ENCODE measurements around the gene SPIN3. TPM values are rescaled to one million over a fixed set of nuclear protein-coding genes. Genes with fewer than 3 reads are reported as not detected.

The SPIN3 gene
- total and polyA plus RNA-seq, 10 of the 15 experiments (the other 5 are each of a cell fraction or from before 2014, with no cell fraction given): 2.1 to 12.3 (median 9.5) TPM

DNA sequence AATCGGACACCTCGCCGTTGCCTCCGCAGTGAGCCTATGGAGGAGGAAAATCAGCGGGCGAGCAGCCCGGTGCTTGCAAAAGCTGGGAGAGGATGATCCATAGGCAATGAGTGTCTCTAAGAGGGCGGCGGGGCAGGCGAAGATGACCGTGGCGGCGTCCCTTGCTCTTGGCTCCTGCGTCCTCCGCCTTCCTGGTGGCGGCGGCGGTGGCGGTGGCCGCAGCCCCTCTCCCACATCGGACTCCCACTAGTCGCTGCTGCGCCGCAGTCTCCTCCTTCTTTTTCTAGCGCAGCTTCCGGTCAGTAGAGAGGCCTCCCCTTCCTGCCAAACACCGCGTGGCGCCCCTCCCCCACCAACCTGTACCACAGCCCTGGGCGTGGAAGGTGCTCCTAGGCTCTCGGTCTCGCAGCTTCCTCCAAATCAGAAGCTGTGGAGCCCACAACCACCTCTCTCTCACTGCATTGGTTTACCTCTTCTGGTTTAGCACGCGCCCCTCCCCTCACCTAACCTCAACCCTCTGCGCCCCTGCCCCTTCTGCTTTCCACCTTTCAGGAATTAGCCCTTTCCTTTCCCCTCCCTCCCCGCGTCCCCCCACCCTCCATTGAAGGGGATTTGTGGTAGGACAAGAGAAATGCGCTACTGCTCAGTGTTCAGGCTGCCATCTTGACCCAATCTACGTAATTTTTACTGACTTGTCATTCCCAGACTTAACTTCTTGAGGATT is at the start of gene SPIN3 (continued):
- TF ChIP-seq, protein P1, sequence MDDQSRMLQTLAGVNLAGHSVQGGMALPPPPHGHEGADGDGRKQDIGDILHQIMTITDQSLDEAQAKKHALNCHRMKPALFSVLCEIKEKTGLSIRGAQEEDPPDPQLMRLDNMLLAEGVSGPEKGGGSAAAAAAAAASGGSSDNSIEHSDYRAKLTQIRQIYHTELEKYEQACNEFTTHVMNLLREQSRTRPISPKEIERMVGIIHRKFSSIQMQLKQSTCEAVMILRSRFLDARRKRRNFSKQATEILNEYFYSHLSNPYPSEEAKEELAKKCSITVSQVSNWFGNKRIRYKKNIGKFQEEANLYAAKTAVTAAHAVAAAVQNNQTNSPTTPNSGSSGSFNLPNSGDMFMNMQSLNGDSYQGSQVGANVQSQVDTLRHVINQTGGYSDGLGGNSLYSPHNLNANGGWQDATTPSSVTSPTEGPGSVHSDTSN (IDR thresholded peaks at IDR 0.05; ENCODE audit: insufficient replicate concordance, low read depth, low read length): no peak
- TF ChIP-seq NBN (IDR thresholded peaks at IDR 0.05) (no peak), FOXM1 (IDR thresholded peaks at IDR 0.05; ENCODE audit: low read depth, low read length) (no peak), FOS (IDR thresholded peaks at IDR 0.05; ENCODE audit: borderline replicate concordance, extremely low read depth, insufficient read length) (no peak), CREB1 (IDR thresholded peaks at IDR 0.05; ENCODE audit: low read depth) (no peak), MTA2 (IDR thresholded peaks at IDR 0.05; ENCODE audit: low read depth) (peak; percentile 14; the same call in 1 of the 2 replicates), TCF7 (IDR thresholded peaks at IDR 0.05; ENCODE audit: borderline replicate concordance) (no peak), GATAD2B (conservative IDR thresholded peaks at IDR 0.05; ENCODE audit: low read depth) (no peak), BCL11A (IDR thresholded peaks at IDR 0.05; ENCODE audit: low read depth, low read length) (no peak), ASH2L (IDR thresholded peaks at IDR 0.05; ENCODE audit: borderline replicate concordance, low read depth) (no peak), SMARCA5 (IDR thresholded peaks at IDR 0.05) (no peak), TARDBP (IDR thresholded peaks at IDR 0.05; ENCODE audit: borderline replicate concordance) (peak; percentile 68; the same call in 1 of the 2 replicates), ZNF622 (IDR thresholded peaks at IDR 0.05) (no peak), RUNX3 (IDR thresholded peaks at IDR 0.05; ENCODE audit: low read length) (peak; percentile 58), SPI1 (IDR thresholded peaks at IDR 0.05; ENCODE audit: borderline replicate concordance, insufficient read depth, low read depth, low read length) (no peak), POLR2A (IDR thresholded peaks at IDR 0.05; ENCODE audit: low read depth, low read length) (peak; percentile 84), ZNF384 (IDR thresholded peaks at IDR 0.05; ENCODE audit: borderline replicate concordance, low read depth, low read length) (no peak), KDM1A (IDR thresholded peaks at IDR 0.05; ENCODE audit: borderline replicate concordance) (no peak), SRF (IDR thresholded peaks at IDR 0.05; ENCODE audit: low read depth in 2 of 2, low read length in 2 of 2) (no peak), SMC3 (IDR thresholded peaks at IDR 0.05; ENCODE audit: borderline replicate concordance, low read length) (no peak), CBX3 (IDR thresholded peaks at IDR 0.05; ENCODE audit: borderline replicate concordance, low read depth) (no peak), NFXL1 (IDR thresholded peaks at IDR 0.05; ENCODE audit: borderline replicate concordance) (no peak), RAD21 (IDR thresholded peaks at IDR 0.05; ENCODE audit: insufficient read depth, low read depth, low read length) (no peak)
- TF ChIP-seq, protein P2, sequence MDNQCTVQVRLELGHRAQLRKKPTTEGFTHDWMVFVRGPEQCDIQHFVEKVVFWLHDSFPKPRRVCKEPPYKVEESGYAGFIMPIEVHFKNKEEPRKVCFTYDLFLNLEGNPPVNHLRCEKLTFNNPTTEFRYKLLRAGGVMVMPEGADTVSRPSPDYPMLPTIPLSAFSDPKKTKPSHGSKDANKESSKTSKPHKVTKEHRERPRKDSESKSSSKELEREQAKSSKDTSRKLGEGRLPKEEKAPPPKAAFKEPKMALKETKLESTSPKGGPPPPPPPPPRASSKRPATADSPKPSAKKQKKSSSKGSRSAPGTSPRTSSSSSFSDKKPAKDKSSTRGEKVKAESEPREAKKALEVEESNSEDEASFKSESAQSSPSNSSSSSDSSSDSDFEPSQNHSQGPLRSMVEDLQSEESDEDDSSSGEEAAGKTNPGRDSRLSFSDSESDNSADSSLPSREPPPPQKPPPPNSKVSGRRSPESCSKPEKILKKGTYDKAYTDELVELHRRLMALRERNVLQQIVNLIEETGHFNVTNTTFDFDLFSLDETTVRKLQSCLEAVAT (IDR thresholded peaks at IDR 0.05): no peak
- TF ChIP-seq, protein P3, sequence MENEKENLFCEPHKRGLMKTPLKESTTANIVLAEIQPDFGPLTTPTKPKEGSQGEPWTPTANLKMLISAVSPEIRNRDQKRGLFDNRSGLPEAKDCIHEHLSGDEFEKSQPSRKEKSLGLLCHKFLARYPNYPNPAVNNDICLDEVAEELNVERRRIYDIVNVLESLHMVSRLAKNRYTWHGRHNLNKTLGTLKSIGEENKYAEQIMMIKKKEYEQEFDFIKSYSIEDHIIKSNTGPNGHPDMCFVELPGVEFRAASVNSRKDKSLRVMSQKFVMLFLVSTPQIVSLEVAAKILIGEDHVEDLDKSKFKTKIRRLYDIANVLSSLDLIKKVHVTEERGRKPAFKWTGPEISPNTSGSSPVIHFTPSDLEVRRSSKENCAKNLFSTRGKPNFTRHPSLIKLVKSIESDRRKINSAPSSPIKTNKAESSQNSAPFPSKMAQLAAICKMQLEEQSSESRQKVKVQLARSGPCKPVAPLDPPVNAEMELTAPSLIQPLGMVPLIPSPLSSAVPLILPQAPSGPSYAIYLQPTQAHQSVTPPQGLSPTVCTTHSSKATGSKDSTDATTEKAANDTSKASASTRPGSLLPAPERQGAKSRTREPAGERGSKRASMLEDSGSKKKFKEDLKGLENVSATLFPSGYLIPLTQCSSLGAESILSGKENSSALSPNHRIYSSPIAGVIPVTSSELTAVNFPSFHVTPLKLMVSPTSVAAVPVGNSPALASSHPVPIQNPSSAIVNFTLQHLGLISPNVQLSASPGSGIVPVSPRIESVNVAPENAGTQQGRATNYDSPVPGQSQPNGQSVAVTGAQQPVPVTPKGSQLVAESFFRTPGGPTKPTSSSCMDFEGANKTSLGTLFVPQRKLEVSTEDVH (IDR thresholded peaks at IDR 0.05; ENCODE audit: low read depth, partially characterized antibody): no peak
- TF ChIP-seq, protein P4, sequence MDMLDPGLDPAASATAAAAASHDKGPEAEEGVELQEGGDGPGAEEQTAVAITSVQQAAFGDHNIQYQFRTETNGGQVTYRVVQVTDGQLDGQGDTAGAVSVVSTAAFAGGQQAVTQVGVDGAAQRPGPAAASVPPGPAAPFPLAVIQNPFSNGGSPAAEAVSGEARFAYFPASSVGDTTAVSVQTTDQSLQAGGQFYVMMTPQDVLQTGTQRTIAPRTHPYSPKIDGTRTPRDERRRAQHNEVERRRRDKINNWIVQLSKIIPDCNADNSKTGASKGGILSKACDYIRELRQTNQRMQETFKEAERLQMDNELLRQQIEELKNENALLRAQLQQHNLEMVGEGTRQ (IDR thresholded peaks at IDR 0.05; ENCODE audit: borderline replicate concordance, low read depth, low read length): no peak

All from GM12878 (cell line).